SK-N-MC (cell line): ENCODE results near the gene TFPI2.

Experiments used
- DNase-seq: peaks from one replicate; pipeline ENCODE4 v3.0.0-alpha.2; 2011; ENCODE audit warnings: low read depth, low spot score
- H3K27ac ChIP-seq: fragments of 200-600 bp; sonication (generic); 2 replicates; pipeline ENCODE4 v1.5.1; 2016; ENCODE audit warnings: mixed run types
- H3K36me3 ChIP-seq: fragments of 200-600 bp; sonication (generic); 2 replicates; pipeline ENCODE4 v1.6.1; 2017; ENCODE audit warnings: antibody characterized with exemption, low read length, mixed read lengths; ENCODE audit not compliant: insufficient read depth
- H3K4me3 ChIP-seq: fragments of 200-600 bp; sonication (generic); 2 replicates; pipeline ENCODE4 v1.5.1; 2016
- H3K9ac ChIP-seq: fragments of 200-600 bp; sonication (generic); 2 replicates; pipeline ENCODE4 v1.8.0; 2017; ENCODE audit warnings: mixed run types, mixed read lengths; ENCODE audit not compliant: insufficient read length
- H3K9me3 ChIP-seq: fragments of 200-600 bp; sonication (generic); 2 replicates; pipeline ENCODE4 v1.6.1; 2017; ENCODE audit warnings: low read depth, mild to moderate bottlenecking, antibody characterized with exemption, low read length, moderate library complexity, mixed read lengths
- EZH2 ChIP-seq: fragments of 200-600 bp; sonication (generic); IDR thresholded peaks from one replicate; pipeline ENCODE4 v1.6.1; 2017; ENCODE audit warnings: antibody characterized with exemption
- FOXP2 ChIP-seq: optimal IDR thresholded peaks from 2 replicates; pipeline ENCODE3; 2011; ENCODE audit warnings: mild to moderate bottlenecking, moderate library complexity; ENCODE audit not compliant: insufficient read depth; ENCODE audit errors: extremely low read length, control extremely low read depth
- POLR2AphosphoS5 ChIP-seq: IDR thresholded peaks from 2 replicates; pipeline ENCODE4 v1.6.1; 2012; ENCODE audit warnings: mild to moderate bottlenecking, low read depth, low read length, borderline replicate concordance

The TFPI2 gene

GRCh38 chr7:93879356-93879755 lies 11.2 kb downstream of the TFPI2 start:
- Histone ChIP-seq H3K27ac (no peak overlapping the region), H3K4me3 (no peak overlapping the region), H3K9me3 (no peaks in the 10 kb centered on the region), H3K36me3 (no peaks in the 10 kb centered on the region), H3K9ac (no peak overlapping the region)
- no peak for TF ChIP-seq FOXP2
- no peak for DNase-seq

DNA sequence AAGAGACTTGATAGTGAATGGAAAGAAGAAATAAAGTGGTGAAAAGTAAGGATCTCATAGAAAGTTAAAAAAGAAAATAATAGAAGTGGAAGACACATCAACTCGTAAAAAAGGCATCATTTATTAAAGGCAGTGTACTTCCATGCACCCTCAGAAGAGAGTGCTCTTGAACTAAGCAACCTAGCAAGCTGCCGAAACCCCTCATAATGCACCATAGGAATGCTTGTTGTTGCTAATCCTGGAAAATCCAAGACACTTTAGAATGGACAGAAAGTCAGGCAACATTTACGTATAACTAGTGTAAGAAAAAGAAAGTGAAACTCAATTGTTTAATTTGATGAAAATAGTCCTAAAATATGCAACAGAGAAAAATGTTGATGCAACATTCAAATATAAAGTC lies 12.8 kb downstream of the TFPI2 start:
- Histone ChIP-seq H3K27ac (no peak overlapping the region), H3K9ac (no peak overlapping the region), H3K4me3 (no peak overlapping the region), H3K36me3 (no peaks in the 10 kb centered on the region), H3K9me3 (no peaks in the 10 kb centered on the region; the same call in 1 of the 2 replicates)
- DNase-seq = no peak
- TF ChIP-seq POLR2AphosphoS5 (no peak), FOXP2 (no peak), EZH2 (no peak)

DNA sequence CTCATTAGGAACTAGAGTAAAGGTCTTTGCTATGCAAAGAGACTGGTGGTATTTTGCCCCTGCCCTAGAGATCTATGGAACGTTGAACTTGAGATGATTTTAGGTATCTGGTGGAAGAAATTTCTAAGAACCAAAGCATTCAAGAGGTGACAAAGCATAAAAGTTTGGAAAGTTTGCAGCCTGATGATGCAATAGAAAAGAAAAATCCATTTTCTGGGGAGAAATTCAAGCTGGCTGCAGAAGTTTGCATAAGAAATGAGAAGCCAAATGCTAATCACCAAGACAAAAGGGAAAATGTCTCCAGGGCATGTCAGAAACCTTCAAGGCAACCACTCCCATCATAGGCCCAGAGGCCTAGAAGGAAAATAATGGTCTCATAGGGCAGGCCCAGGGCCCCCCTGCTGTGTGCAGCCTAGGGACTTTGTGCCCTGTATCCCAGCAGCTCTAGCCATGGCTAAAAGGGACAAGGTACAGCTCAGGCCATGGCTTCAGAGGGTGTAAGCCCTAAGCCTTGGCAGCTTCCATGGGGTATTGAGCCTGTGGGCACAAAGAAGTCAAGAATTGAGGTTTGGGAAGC lies 16.5 kb downstream of the TFPI2 start:
- Histone ChIP-seq H3K27ac (peak overlapping the region; percentile 14; the same call in 1 of the 2 replicates), H3K36me3 (no peaks in the 10 kb centered on the region), H3K4me3 (no peak overlapping the region), H3K9me3 (no peaks in the 10 kb centered on the region; the same call in 1 of the 2 replicates), H3K9ac (no peak overlapping the region)
- DNase-seq = peak; percentile 10
- TF ChIP-seq POLR2AphosphoS5 (no peak), FOXP2 (no peak), EZH2 (no peak)

DNA sequence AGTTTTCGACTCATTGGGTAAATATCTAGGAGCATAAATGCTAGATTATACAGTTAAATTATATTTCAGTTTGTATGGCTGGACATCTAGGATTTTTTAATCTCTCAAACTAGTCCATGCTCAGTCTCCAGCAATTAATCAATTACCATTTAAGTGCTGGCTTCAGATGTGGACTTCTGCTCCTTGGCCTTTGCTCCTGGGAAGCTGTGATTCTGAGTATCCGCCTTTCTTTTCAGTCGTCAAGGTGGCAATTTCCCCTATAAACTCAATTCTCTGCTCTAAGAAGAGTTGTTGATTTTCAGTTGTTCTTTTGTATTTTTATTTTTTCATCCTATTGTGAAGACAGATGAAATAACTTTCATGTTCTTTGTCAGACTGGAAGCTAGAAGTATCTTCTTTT lies 23.7 kb downstream of the TFPI2 start:
- H3K27ac ChIP-seq = no peak overlapping the region
- H3K4me3 ChIP-seq = no peak overlapping the region
- no peaks in the 10 kb centered on the region for H3K9me3 ChIP-seq
- no peak overlapping the region for H3K9ac ChIP-seq
- no peaks in the 10 kb centered on the region for H3K36me3 ChIP-seq
- DNase-seq = no peak
- no peak for TF ChIP-seq POLR2AphosphoS5
- no peak for TF ChIP-seq FOXP2
- no peak for TF ChIP-seq EZH2

DNA sequence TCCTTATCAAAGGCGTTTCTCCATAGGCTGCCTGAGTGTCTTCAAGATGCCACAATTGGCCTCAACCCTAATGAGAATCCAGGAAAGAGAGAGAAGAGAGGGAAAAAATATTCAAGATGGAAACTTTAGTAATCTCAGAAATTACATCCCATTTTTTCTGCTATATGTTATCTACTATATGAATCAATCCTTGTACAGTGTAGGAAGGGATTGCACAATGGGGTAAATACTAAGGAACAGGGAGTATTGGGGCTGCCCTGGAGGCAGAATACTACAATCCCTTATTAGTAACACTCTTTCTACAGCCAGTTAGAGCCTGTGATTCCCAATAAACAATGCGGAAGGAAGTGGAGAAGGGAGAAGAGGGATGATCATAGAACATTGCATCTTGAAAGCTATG lies 27.9 kb downstream of the TFPI2 start:
- H3K4me3 ChIP-seq = no peak overlapping the region
- no peaks in the 10 kb centered on the region for H3K36me3 ChIP-seq
- H3K9me3 ChIP-seq = no peaks in the 10 kb centered on the region
- no peak for DNase-seq
- TF ChIP-seq EZH2 = no peak
- no peak for TF ChIP-seq POLR2AphosphoS5
- TF ChIP-seq FOXP2 = no peak
- H3K27ac ChIP-seq = no peak overlapping the region
- no peak overlapping the region for H3K9ac ChIP-seq

DNA sequence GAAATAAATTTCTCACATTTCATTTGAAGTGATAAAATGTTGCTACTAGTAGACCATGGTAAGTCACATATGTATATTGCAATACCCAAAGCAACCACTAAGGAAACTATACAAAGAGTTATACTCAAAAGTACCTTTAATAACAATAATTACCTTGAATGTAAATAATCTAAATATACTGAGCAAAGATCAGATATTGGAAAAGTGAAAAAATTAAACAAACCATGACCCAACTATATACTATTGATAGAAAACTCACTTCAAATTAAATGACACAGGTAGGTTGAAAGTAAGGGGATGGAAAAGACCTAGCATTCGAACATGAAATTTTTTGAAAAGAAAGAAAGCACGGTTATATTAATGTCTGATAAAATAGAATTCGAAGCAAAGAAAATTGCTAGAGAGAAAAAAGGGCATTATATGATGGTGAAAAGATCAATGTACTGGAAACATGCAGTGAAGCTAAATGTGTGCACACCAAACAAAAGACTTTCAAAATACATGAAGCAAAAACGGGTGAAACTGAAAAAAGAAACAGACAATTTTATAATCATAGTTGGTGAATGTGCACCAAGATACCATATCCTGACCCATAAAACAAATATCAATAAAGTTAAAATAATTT lies 29.1 kb downstream of the TFPI2 start:
- no peaks in the 10 kb centered on the region for H3K9me3 ChIP-seq

DNA sequence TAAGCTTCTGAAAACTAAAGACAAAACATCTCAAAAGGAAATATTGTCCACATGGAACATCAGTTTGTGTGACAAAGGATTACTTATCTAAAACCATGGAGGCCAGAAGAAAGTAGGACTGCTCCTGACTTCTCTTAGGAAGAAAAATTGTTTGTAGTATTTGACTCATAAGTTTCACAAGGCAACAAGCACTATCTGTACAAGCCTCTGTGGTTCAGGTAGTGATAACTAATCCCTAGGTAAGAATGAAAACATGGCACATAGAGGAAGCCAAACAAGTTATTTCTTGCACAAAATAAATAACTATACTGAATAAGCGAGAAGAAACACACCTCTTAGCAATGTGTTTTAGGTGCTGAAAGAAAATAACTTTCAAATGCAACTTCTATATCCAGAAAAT lies 30.3 kb downstream of the TFPI2 start:
- TF ChIP-seq FOXP2 (no peak), POLR2AphosphoS5 (no peak), EZH2 (no peak)
- H3K27ac ChIP-seq = no peak overlapping the region
- H3K9ac ChIP-seq = no peak overlapping the region
- H3K36me3 ChIP-seq = no peaks in the 10 kb centered on the region
- H3K9me3 ChIP-seq = no peaks in the 10 kb centered on the region
- no peak for DNase-seq
- no peak overlapping the region for H3K4me3 ChIP-seq

More for the DNA sequence above, 29.1 kb downstream of the TFPI2 start:
- H3K27ac ChIP-seq = no peak overlapping the region
- DNase-seq = no peak
- TF ChIP-seq EZH2 (no peak), FOXP2 (no peak), POLR2AphosphoS5 (no peak)
- H3K4me3 ChIP-seq = no peak overlapping the region
- H3K36me3 ChIP-seq = no peaks in the 10 kb centered on the region
- no peak overlapping the region for H3K9ac ChIP-seq

DNA sequence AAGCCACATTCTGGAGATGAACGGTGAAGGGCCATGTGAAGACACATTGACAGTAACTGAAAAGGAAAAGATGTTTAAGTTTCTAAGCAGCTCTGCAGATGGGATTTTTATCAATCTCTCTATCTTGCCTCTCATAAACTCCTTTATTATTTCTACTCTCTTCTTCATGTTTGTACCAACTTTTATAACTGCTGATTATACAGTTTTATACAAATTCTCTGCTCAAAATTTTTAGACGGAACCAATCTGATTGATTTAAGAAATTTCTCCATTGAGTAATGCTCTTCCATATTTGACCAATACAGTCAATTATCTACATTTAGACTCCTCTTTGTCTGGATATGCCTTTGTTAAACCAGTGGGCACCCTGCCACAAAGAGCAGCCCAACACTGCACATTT lies 31.7 kb downstream of the TFPI2 start:
- Histone ChIP-seq H3K36me3 (no peaks in the 10 kb centered on the region), H3K9ac (no peak overlapping the region), H3K4me3 (no peak overlapping the region), H3K9me3 (no peaks in the 10 kb centered on the region), H3K27ac (no peak overlapping the region)
- TF ChIP-seq POLR2AphosphoS5 (no peak), FOXP2 (no peak), EZH2 (no peak)
- DNase-seq = no peak

DNA sequence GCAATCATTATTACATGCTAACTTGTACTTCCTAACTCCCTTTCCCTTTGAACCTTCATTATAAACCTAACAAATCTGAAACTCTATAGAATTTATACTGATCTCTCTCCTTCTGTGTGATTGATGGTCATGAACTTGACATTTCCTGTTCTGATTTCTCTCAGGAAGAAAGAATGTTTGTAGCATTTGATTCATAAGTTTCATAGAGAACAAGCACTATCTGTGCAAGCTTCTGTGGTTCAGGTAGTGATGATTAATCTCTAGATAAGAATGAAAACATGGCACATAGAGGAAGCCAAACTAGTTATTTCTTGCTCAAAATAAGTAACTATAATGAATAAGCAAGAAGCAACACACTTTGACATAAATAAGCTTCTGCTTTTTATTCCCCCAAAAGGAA lies 34.2 kb downstream of the TFPI2 start:
- TF ChIP-seq POLR2AphosphoS5 (no peak), FOXP2 (no peak), EZH2 (no peak)
- no peak for DNase-seq
- H3K9me3 ChIP-seq = no peaks in the 10 kb centered on the region

More for the DNA sequence above, 34.2 kb downstream of the TFPI2 start:
- Histone ChIP-seq H3K4me3 (no peak overlapping the region), H3K27ac (no peak overlapping the region), H3K9ac (no peak overlapping the region), H3K36me3 (no peaks in the 10 kb centered on the region)
